SK-N-SH treated with all-trans-retinoic acid at 6 μM for 48 hours (cell line): ENCODE results near the gene MEAF6.
"Not testable (repeated sequence)": the region's sequence is repeated elsewhere in the genome, so short reads cannot be mapped to it uniquely, and the experiment has no call there.

ENCODE experiments used
- CSDC2 ChIP-seq: fragments of 250-450 bp; sonication (Bioruptor Pico); IDR thresholded peaks from 2 replicates; pipeline ENCODE4 v1.5.0; 2020; ENCODE audit warnings: mild to moderate bottlenecking, moderate library complexity
- CSRNP3 ChIP-seq: fragments of 250-450 bp; sonication (Bioruptor Pico); IDR thresholded peaks from 2 replicates; pipeline ENCODE4 v1.5.1; 2021; ENCODE audit warnings: mild to moderate bottlenecking, moderate library complexity
- ISL1 ChIP-seq: fragments of 250-450 bp; sonication (Bioruptor Pico); IDR thresholded peaks from 2 replicates; pipeline ENCODE4 v2.1.2; 2022; ENCODE audit warnings: mild to moderate bottlenecking, moderate library complexity
- PATZ1 ChIP-seq: fragments of 250-450 bp; sonication (Bioruptor Pico); IDR thresholded peaks from 2 replicates; pipeline ENCODE4 v1.8.0; 2020; ENCODE audit warnings: mild to moderate bottlenecking, moderate library complexity, borderline replicate concordance
- RARB ChIP-seq: fragments of 250-450 bp; sonication (Bioruptor Pico); IDR thresholded peaks from 2 replicates; pipeline ENCODE4 v1.8.0; 2021; ENCODE audit warnings: mild to moderate bottlenecking, moderate library complexity
- SNAI2 ChIP-seq: fragments of 250-450 bp; sonication (Bioruptor Pico); IDR thresholded peaks from 2 replicates; pipeline ENCODE4 v1.5.0; 2020; ENCODE audit warnings: mild to moderate bottlenecking, moderate library complexity
- ZFP30 ChIP-seq: fragments of 450-650 bp; formaldehyde crosslinking; IDR thresholded peaks from 2 replicates; pipeline ENCODE4 v1.5.0; 2022; ENCODE audit warnings: mild to moderate bottlenecking, moderate library complexity

GRCh38 chr1:37532418-37533156 lies 18.0 kb upstream of the MEAF6 start:
- not testable (repeated sequence) for TF ChIP-seq PATZ1; ISL1 (CRISPR knock-in tag); RARB (CRISPR knock-in tag); CSDC2 (CRISPR knock-in tag); SNAI2; CSRNP3 (CRISPR knock-in tag); ZFP30
